Vagina (tissue), 2 donors: ENCODE results near the gene JHY.

Experiments used
- CTCF ChIP-seq, 3 experiments: fragments of 450-650 bp in 2 of 3; fragments of 200-600 bp in 1 of 3; sonication (generic) in 1 of 3; IDR thresholded peaks; one replicate each; pipeline ENCODE4 v1.5.1; 2017 to 2019; ENCODE audit warnings: antibody characterized with exemption in 3 of 3, mild to moderate bottlenecking in 2 of 3, moderate library complexity in 2 of 3
- POLR2A ChIP-seq, 2 donors: fragments of 450-650 bp; IDR thresholded peaks; one replicate each; pipeline ENCODE4 v1.6.1; 2017; ENCODE audit warnings: antibody characterized with exemption in 2 of 2, mild to moderate bottlenecking in 2 of 2, moderate library complexity in 2 of 2
- POLR2AphosphoS5 ChIP-seq, 2 donors: sonication (generic); formaldehyde crosslinking; IDR thresholded peaks; one replicate each; pipeline ENCODE4 v1.9.0; 2017; ENCODE audit warnings: antibody characterized with exemption in 2 of 2, mild to moderate bottlenecking in 2 of 2, low read depth in 1 of 2; ENCODE audit not compliant: insufficient read depth in 1 of 2

- no peak for TF ChIP-seq POLR2AphosphoS5 (IDR thresholded peaks at IDR 0.05; ENCODE audit: insufficient read depth in 1 of 2, low read depth in 1 of 2)
- no peak for TF ChIP-seq POLR2A (IDR thresholded peaks at IDR 0.05)
- TF ChIP-seq CTCF (IDR thresholded peaks at IDR 0.05) = no peak
These were observed 35.1 kb upstream of the JHY start for GRCh38 chr11:122847466-122847865.
